ENCODE measurements around the gene DDB1. TPM values are rescaled to one million over a fixed set of nuclear protein-coding genes. Genes with fewer than 3 reads are reported as not detected.

DDB1 gene
- total RNA-seq, 1 experiment from 2014 or later: 451 TPM

DNA sequence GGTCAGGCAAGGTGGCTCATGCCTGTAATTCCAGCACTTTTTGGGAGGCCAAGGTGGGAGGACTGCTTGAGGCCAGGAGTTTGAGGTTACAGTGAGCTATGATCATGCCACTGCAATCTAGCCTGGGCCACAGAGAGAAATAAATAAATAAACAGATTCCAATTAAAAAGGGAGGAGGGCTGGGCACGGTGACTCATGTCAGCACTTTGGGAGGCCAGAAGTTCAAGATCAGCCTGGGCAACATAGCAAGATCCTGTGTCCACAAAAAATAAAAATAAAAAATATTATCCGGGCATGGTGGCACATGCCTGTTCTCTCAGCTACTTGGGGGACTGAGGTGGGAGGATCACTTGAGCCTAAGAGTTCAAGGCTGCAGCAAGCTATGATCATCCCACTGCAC, 21.3 kb upstream of the DDB1 start:
- Histone ChIP-seq H2AFZ (ENCODE audit: low read length) (no peak overlapping the region), H3K4me2 (ENCODE audit: low read length) (no peak overlapping the region), H3K9me2 (replicated peaks; ENCODE audit: low read length) (no peaks in the 10 kb centered on the region), H3K4me3 (ENCODE audit: low read length) (no peak overlapping the region), H3K79me2 (ENCODE audit: low read length) (0 out of 2 replicates have a peak, but pooled peaks cover 2% of the 10 kb centered on the region), H3K36me3 (ENCODE audit: low read depth, low read length) (peaks cover 4% of the 10 kb centered on the region; the same call in 1 of the 2 replicates), H3F3A (ENCODE audit: low read length, unreplicated experiment) (no peaks in the 10 kb centered on the region), H3K4me1 (ENCODE audit: insufficient read depth, low read length) (no peaks in the 10 kb centered on the region), H3K27me3 (ENCODE audit: low read length) (no peaks in the 10 kb centered on the region), H3K27ac (ENCODE audit: low read length) (no peak overlapping the region), H3K9me3 (ENCODE audit: low read length) (no peaks in the 10 kb centered on the region), H4K20me1 (ENCODE audit: low read length) (no peaks in the 10 kb centered on the region), H3K9ac (ENCODE audit: low read length) (no peak overlapping the region)
- no peak for TF ChIP-seq EZH2 (IDR thresholded peaks at IDR 0.05; ENCODE audit: low read length, unreplicated experiment)
- TF ChIP-seq EZH2phosphoT487 (IDR thresholded peaks at IDR 0.05; ENCODE audit: borderline replicate concordance, low read length): no peak
- TF ChIP-seq, protein P1, sequence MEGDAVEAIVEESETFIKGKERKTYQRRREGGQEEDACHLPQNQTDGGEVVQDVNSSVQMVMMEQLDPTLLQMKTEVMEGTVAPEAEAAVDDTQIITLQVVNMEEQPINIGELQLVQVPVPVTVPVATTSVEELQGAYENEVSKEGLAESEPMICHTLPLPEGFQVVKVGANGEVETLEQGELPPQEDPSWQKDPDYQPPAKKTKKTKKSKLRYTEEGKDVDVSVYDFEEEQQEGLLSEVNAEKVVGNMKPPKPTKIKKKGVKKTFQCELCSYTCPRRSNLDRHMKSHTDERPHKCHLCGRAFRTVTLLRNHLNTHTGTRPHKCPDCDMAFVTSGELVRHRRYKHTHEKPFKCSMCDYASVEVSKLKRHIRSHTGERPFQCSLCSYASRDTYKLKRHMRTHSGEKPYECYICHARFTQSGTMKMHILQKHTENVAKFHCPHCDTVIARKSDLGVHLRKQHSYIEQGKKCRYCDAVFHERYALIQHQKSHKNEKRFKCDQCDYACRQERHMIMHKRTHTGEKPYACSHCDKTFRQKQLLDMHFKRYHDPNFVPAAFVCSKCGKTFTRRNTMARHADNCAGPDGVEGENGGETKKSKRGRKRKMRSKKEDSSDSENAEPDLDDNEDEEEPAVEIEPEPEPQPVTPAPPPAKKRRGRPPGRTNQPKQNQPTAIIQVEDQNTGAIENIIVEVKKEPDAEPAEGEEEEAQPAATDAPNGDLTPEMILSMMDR (conservative IDR thresholded peaks at IDR 0.05; ENCODE audit: low read depth, low read length): no peak
- CTCF ChIA-PET: no interaction called here
- intact Hi-C loops (cut with micrococcal nuclease): no loop called here
- no TSS peak for BruUV-seq (replicated peaks)
- POLR2A ChIA-PET (ENCODE audit: unreplicated experiment): no interaction called here
- ATAC-seq: no peak
- no peak for DNase-seq

- Histone ChIP-seq H3K27ac (ENCODE audit: low read length) (no peak overlapping the region), H3K9me2 (replicated peaks; ENCODE audit: low read length) (no peaks in the 10 kb centered on the region), H3F3A (ENCODE audit: low read length, unreplicated experiment) (no peaks in the 10 kb centered on the region), H3K9me3 (ENCODE audit: low read length) (no peaks in the 10 kb centered on the region), H3K79me2 (ENCODE audit: low read length) (no peaks in the 10 kb centered on the region), H3K9ac (ENCODE audit: low read length) (no peak overlapping the region), H2AFZ (ENCODE audit: low read length) (no peak overlapping the region), H3K4me1 (ENCODE audit: insufficient read depth, low read length) (no peaks in the 10 kb centered on the region), H3K27me3 (ENCODE audit: low read length) (no peaks in the 10 kb centered on the region), H3K36me3 (ENCODE audit: low read depth, low read length) (peaks cover 11% of the 10 kb centered on the region; the same call in 1 of the 2 replicates), H3K4me3 (ENCODE audit: low read length) (no peak overlapping the region), H3K4me2 (ENCODE audit: low read length) (no peak overlapping the region), H4K20me1 (ENCODE audit: low read length) (no peaks in the 10 kb centered on the region)
- BruUV-seq (replicated peaks): no TSS peak
- ATAC-seq: no peak; the same call in 1 of the 2 replicates
- ChIA-PET CTCF (no interaction called here), POLR2A (ENCODE audit: unreplicated experiment) (no interaction called here)
- TF ChIP-seq EZH2 (IDR thresholded peaks at IDR 0.05; ENCODE audit: low read length, unreplicated experiment) (no peak), EZH2phosphoT487 (IDR thresholded peaks at IDR 0.05; ENCODE audit: borderline replicate concordance, low read length) (no peak)
- TF ChIP-seq, protein P1 (conservative IDR thresholded peaks at IDR 0.05; ENCODE audit: low read depth, low read length): no peak
- intact Hi-C loops (cut with micrococcal nuclease): no loop called here
- no peak for DNase-seq
These were observed 20.5 kb upstream of the DDB1 start for GRCh38 chr11:61353131-61354067.

DNA sequence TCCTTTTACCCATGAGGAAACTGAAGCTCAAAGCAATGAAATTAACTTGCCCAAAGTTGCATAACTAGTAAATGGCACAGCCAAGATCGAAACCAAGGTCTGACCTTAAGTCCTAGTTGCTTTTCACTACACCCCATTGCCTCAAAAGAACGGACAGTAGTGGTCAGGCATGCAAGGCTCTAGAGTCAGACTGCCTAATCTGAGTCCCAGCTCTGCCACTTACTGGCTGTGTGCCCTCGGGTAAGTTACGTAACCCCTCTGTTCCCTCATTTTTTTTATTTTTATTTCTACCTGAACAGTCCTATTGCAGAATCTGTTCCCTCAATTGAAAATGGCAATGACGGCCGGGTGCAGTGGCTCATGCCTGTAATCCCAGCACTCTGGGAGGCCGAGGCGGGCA, 19.1 kb upstream of the DDB1 start:
- Histone ChIP-seq H3K9ac (ENCODE audit: low read length) (no peak overlapping the region), H3K79me2 (ENCODE audit: low read length) (no peaks in the 10 kb centered on the region), H3K36me3 (ENCODE audit: low read depth, low read length) (peaks cover 14% of the 10 kb centered on the region; the same call in 1 of the 2 replicates), H3F3A (ENCODE audit: low read length, unreplicated experiment) (no peaks in the 10 kb centered on the region), H3K4me3 (ENCODE audit: low read length) (no peak overlapping the region), H3K27ac (ENCODE audit: low read length) (no peak overlapping the region), H3K27me3 (ENCODE audit: low read length) (no peaks in the 10 kb centered on the region), H3K4me2 (ENCODE audit: low read length) (no peak overlapping the region), H3K9me3 (ENCODE audit: low read length) (no peaks in the 10 kb centered on the region), H2AFZ (ENCODE audit: low read length) (no peak overlapping the region), H3K9me2 (replicated peaks; ENCODE audit: low read length) (no peaks in the 10 kb centered on the region), H4K20me1 (ENCODE audit: low read length) (no peaks in the 10 kb centered on the region), H3K4me1 (ENCODE audit: insufficient read depth, low read length) (no peaks in the 10 kb centered on the region)
- no peak for ATAC-seq
- ChIA-PET POLR2A (ENCODE audit: unreplicated experiment) (interaction anchor here (0.7 kb wide), 1 partner anchor 10 kb away, joined by 3 read pairs; the partner anchor contains the start of gene CYB561A3), CTCF (no interaction called here)
- TF ChIP-seq, protein P1 (conservative IDR thresholded peaks at IDR 0.05; ENCODE audit: low read depth, low read length): no peak
- no peak for TF ChIP-seq EZH2 (IDR thresholded peaks at IDR 0.05; ENCODE audit: low read length, unreplicated experiment)
- no peak for TF ChIP-seq EZH2phosphoT487 (IDR thresholded peaks at IDR 0.05; ENCODE audit: borderline replicate concordance, low read length)
- BruUV-seq (replicated peaks): no TSS peak
- no peak for DNase-seq
- intact Hi-C loops (cut with micrococcal nuclease): no loop called here
